DMS153 treated with DMSO at 0.1 percent for 48 hours (cell line): Measurements from ENCODE around the gene CDKN2AIPNL.
A peak's percentile ranks its signal among the peaks of the same experiment; 100 is the strongest.

Source experiments
- DNase-seq: peaks from one replicate; lab custom pipeline; 2025; ENCODE audit not compliant: unreplicated experiment; lab: John Stamatoyannopoulos, UW

Gene CDKN2AIPNL

GRCh38 chr5:134411546-134412266 is at the start of gene CDKN2AIPNL:
TSS of gene CDKN2AIPNL (minus strand) at chr5:134411881. CDS start at chr5:134411854, 27 bp downstream.
- DNase-seq: peak; percentile 40

GRCh38 chr5:134460551-134460950 is 48.9 kb upstream of the CDKN2AIPNL start:
- no peak for DNase-seq

GRCh38 chr5:134459491-134459890 is 47.8 kb upstream of the CDKN2AIPNL start:
- DNase-seq: no peak

GRCh38 chr5:134459010-134459403 is 47.3 kb upstream of the CDKN2AIPNL start:
- no peak for DNase-seq

- DNase-seq: no peak
Measured at GRCh38 chr5:134458234-134459009, 46.7 kb upstream of the CDKN2AIPNL start.

- no peak for DNase-seq
Measured at GRCh38 chr5:134457801-134458200, 46.1 kb upstream of the CDKN2AIPNL start.

- DNase-seq: no peak
Measured at GRCh38 chr5:134456825-134457224, 45.1 kb upstream of the CDKN2AIPNL start.

GRCh38 chr5:134455466-134455865 is 43.8 kb upstream of the CDKN2AIPNL start:
- no peak for DNase-seq

- DNase-seq: no peak
Measured at GRCh38 chr5:134453016-134453415, 41.3 kb upstream of the CDKN2AIPNL start.

GRCh38 chr5:134451936-134452505 is 40.3 kb upstream of the CDKN2AIPNL start:
- DNase-seq: no peak

GRCh38 chr5:134451225-134451935 is 39.7 kb upstream of the CDKN2AIPNL start:
- DNase-seq: no peak

GRCh38 chr5:134450374-134450773 is 38.7 kb upstream of the CDKN2AIPNL start:
- no peak for DNase-seq

- DNase-seq: no peak
Measured at GRCh38 chr5:134449167-134449566, 37.5 kb upstream of the CDKN2AIPNL start.

GRCh38 chr5:134447815-134448520 is 36.3 kb upstream of the CDKN2AIPNL start:
- no peak for DNase-seq

GRCh38 chr5:134446938-134447337 is 35.3 kb upstream of the CDKN2AIPNL start:
- DNase-seq: no peak

GRCh38 chr5:134445856-134446818 is 34.5 kb upstream of the CDKN2AIPNL start:
- DNase-seq: no peak

- no peak for DNase-seq
Measured at GRCh38 chr5:134444941-134445471, 33.3 kb upstream of the CDKN2AIPNL start.

GRCh38 chr5:134440201-134440755 is 28.6 kb upstream of the CDKN2AIPNL start:
- DNase-seq: no peak

- peak; percentile 45 for DNase-seq
Measured at GRCh38 chr5:134439210-134439654, 27.6 kb upstream of the CDKN2AIPNL start.
